Measurements from ENCODE around the gene MED15.

DNA sequence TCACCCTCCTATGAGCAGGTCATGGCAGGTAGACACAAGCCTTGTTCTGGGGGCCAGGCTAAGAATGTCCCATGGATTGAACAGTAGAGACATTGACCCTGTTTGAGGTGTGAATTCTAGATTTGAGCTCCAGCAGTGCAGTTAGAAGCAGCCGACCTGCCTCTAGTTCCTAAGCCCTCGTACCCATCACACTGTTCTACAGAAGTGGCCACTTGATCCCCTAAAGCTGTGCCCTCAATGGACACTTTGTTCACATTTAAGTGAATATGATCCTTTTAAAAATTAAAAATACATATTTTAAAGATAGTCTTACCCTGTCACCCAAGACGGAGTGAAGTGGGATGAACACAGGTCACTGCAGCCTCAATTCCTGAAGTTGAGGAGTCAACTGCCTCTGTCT lies 122.0 kb downstream of the MED15 start:
- no peak for TF ChIP-seq POLR2A (IDR thresholded peaks at IDR 0.05)
- TF ChIP-seq, protein P1, sequence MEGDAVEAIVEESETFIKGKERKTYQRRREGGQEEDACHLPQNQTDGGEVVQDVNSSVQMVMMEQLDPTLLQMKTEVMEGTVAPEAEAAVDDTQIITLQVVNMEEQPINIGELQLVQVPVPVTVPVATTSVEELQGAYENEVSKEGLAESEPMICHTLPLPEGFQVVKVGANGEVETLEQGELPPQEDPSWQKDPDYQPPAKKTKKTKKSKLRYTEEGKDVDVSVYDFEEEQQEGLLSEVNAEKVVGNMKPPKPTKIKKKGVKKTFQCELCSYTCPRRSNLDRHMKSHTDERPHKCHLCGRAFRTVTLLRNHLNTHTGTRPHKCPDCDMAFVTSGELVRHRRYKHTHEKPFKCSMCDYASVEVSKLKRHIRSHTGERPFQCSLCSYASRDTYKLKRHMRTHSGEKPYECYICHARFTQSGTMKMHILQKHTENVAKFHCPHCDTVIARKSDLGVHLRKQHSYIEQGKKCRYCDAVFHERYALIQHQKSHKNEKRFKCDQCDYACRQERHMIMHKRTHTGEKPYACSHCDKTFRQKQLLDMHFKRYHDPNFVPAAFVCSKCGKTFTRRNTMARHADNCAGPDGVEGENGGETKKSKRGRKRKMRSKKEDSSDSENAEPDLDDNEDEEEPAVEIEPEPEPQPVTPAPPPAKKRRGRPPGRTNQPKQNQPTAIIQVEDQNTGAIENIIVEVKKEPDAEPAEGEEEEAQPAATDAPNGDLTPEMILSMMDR (IDR thresholded peaks at IDR 0.05): no peak
